ENCODE data around the gene CADM1. TPM values are rescaled to one million over a fixed set of nuclear protein-coding genes. Genes with fewer than 3 reads are reported as not detected.

Gene CADM1
- total RNA-seq, 1 donor from 2014 or later = 150 TPM

DNA sequence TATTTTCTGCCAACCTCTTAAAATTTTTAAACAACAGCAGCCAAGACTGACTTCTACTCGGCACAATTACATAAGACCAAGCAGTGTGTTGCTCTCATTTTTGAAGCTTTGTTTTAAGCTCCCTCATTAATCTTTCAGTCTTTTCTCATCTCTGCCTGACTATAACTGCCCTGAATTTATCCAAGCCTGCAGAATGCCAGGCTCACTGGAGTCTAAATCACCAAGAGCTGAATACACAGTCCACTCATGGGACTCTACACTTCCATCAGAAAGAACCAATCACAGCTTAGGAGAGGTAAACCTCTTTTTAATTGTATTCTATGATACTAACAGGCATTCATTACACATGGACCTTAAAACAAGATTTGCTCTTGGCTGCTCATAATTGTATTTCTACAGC, 178.7 kb downstream of the CADM1 start:
- no peak overlapping the region for H3K27ac Mint-ChIP-seq
- H3K36me3 Mint-ChIP-seq = peaks cover 9% of the 10 kb centered on the region
- H3K27me3 Mint-ChIP-seq = no peaks in the 10 kb centered on the region
- peaks cover 9% of the 10 kb centered on the region for H3K4me1 Mint-ChIP-seq (ENCODE audit: unreplicated experiment)
- DNase-seq (ENCODE audit: extremely low spot score, unreplicated experiment) = no peak
- H3K9me3 Mint-ChIP-seq = no peaks in the 10 kb centered on the region
- H3K4me3 Mint-ChIP-seq = no peak overlapping the region
- TF ChIP-seq, protein P1, sequence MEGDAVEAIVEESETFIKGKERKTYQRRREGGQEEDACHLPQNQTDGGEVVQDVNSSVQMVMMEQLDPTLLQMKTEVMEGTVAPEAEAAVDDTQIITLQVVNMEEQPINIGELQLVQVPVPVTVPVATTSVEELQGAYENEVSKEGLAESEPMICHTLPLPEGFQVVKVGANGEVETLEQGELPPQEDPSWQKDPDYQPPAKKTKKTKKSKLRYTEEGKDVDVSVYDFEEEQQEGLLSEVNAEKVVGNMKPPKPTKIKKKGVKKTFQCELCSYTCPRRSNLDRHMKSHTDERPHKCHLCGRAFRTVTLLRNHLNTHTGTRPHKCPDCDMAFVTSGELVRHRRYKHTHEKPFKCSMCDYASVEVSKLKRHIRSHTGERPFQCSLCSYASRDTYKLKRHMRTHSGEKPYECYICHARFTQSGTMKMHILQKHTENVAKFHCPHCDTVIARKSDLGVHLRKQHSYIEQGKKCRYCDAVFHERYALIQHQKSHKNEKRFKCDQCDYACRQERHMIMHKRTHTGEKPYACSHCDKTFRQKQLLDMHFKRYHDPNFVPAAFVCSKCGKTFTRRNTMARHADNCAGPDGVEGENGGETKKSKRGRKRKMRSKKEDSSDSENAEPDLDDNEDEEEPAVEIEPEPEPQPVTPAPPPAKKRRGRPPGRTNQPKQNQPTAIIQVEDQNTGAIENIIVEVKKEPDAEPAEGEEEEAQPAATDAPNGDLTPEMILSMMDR (conservative IDR thresholded peaks at IDR 0.05) = no peak

DNA sequence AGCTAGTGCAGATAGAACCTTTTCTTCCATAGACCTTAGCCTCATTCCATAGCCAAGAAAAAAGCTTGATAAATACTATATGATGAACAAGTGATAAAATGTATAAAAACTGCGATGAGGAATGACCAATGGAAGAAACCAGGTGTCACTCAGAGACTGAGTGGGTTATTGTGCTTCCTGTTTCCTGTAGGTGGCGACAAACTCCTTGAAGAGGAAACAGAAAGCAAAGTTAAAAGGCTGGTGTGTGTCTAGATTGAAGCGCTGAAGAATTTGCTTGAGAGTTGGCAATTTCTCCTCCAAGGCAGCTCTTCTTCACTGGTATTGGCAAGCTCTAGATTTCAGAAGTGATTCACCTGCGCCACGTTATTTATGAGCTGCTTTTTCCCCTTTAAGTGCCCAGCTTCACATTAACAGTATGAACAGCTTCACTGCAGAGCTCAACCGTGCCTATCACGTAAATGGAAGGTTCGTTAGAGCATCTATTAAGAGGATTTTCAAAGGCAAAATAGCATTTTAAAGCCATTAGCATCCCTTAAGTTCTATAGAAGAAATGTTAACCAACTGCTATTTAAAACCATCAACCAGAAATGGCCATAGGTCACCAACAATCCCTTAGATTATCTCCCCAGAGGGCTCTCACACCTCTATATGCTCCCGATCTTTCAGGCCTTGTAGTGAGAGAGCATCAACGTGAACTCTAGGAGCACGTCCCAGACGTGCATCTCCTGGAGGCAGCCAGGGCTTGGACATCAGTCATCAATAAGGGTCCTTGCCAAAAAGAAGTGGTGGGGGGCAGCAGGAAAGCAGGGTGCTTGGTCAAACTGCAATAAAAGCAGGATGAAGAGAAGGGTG, 179.4 kb downstream of the CADM1 start:
- TF ChIP-seq, protein P1 (conservative IDR thresholded peaks at IDR 0.05) = peak; percentile 90
- no peak for DNase-seq (ENCODE audit: extremely low spot score, unreplicated experiment)
- no peak overlapping the region for H3K4me3 Mint-ChIP-seq

DNA sequence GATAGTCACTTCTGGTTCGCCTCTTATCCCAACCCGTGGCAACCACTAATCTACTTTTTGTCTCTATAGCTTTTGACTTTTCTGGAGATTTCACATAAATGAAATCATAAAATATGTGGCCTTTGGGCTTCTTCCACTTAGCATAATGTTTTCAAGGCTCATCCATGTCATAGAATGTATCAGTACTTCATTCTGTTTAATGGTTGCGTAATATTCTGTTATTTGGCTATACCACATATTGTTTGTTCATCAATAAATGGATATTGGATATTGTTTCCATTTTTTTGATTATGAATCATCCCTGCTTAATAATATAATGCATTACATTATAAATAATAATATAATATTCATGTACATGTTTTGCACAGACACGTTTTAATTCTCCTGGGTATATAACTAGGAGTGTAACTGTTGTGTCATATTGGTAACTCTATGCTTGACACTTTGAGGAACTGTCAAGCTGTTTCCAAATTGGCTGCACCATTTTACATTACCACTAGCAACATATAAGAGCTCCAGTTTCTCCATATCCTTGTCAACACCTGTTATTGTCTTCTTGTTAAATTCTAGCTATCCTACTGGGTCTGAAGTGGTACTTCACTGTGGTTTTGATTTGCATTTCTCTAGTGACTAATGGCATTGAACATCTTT, 181.5 kb downstream of the CADM1 start:
- H3K27me3 Mint-ChIP-seq = no peaks in the 10 kb centered on the region
- H3K4me3 Mint-ChIP-seq = no peak overlapping the region
- peaks cover 3% of the 10 kb centered on the region for H3K36me3 Mint-ChIP-seq
- H3K27ac Mint-ChIP-seq = no peak overlapping the region
- H3K4me1 Mint-ChIP-seq (ENCODE audit: unreplicated experiment) = peaks cover 22% of the 10 kb centered on the region
- no peak for DNase-seq (ENCODE audit: extremely low spot score, unreplicated experiment)
- no peaks in the 10 kb centered on the region for H3K9me3 Mint-ChIP-seq
- TF ChIP-seq, protein P1 (conservative IDR thresholded peaks at IDR 0.05) = no peak

More for the DNA sequence above, 179.4 kb downstream of the CADM1 start:
- Mint-ChIP-seq H3K4me1 (ENCODE audit: unreplicated experiment) (peaks cover 9% of the 10 kb centered on the region), H3K36me3 (peaks cover 9% of the 10 kb centered on the region), H3K9me3 (no peaks in the 10 kb centered on the region), H3K27me3 (no peaks in the 10 kb centered on the region), H3K27ac (no peak overlapping the region)

DNA sequence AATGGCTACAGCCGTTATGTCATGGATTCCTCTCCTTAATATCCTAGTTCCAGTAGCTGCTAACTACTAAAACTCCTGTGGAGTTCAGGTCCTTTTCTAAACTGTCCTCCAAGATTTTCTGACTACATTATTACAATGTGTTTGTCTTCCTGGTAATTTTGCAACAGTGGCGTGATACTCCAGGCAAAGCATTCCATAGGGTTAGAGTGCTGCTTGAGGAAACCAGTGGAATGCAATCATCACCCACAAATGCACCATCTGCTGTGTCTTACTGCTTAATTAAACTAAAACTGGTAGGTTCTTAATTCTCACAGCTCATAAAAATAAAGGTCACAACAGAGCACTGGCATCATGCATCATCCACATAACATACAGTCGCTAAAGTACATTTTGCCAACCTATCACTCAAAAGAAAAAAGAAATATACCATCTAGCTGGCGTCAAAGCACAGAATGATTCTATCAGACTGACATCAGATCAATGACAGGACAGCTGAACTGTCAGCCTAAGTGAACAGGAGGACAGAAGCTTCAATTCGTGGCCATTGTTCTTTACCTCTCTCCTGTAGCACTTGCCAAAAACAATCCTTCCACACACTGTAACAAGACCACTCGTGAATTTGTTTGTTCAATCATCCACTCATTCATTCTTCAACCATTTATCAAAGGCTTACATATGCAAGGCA, 182.5 kb downstream of the CADM1 start:
- Mint-ChIP-seq H3K4me1 (ENCODE audit: unreplicated experiment) (peaks cover 31% of the 10 kb centered on the region), H3K36me3 (peaks cover 3% of the 10 kb centered on the region), H3K4me3 (no peak overlapping the region), H3K27me3 (no peaks in the 10 kb centered on the region), H3K9me3 (no peaks in the 10 kb centered on the region), H3K27ac (no peak overlapping the region)
- no peak for DNase-seq (ENCODE audit: extremely low spot score, unreplicated experiment)
- TF ChIP-seq, protein P1 (conservative IDR thresholded peaks at IDR 0.05) = no peak

DNA sequence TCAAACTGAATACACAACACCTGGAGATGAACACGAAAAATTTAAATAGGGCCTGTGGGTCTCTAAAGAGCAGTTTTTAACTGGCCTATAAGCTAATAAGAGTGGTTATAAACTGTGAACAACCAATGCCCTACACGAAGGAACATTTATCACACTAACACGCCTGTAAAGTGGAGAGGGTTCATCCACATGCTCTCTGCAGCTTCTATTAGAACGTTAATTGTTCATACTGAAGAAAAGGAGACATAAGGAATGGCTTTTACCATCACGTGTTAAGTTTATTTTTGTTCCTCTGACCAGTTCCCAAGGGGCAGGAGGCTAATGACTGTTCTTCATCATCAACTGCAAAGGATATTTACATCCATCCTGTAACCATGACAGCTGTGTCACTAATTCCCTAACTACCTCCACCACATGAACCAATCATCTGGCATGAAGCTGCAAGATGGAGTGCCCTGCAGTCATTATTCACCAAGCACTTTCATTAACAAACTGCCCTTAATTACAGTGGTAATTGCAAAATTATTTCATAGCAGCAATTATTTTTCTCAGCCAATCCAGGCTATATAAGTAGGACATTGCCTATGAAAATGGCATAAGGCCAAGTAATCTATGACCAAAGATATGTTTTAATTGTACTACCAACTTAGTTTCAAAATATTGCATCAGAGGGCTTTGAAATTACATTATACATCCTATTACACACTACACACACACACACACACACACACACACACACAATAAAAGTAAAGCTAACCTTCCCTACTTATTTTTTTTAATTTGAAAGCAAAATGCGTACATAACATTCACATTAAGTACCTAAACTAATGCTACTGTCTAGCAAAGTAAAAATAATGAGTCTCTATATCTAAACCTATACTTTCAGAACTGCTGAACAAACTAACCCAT, 186.7 kb downstream of the CADM1 start:
- Mint-ChIP-seq H3K4me3 (no peak overlapping the region), H3K27ac (no peak overlapping the region), H3K36me3 (peaks cover 3% of the 10 kb centered on the region), H3K27me3 (no peaks in the 10 kb centered on the region), H3K9me3 (no peaks in the 10 kb centered on the region), H3K4me1 (ENCODE audit: unreplicated experiment) (peaks cover 57% of the 10 kb centered on the region)
- TF ChIP-seq, protein P1 (conservative IDR thresholded peaks at IDR 0.05) = no peak
- DNase-seq (ENCODE audit: extremely low spot score, unreplicated experiment) = no peak
